GM06990 (cell line): ENCODE measurements around the gene HACD3.

Experiments
- DNase-seq: peaks from one replicate; pipeline ENCODE4 v3.0.0-alpha.2; 2011; ENCODE audit not compliant: insufficient read length; ENCODE audit errors: extremely low read depth
- H3K27me3 ChIP-seq: replicated peaks from 2 replicates; pipeline ENCODE4 v1.6.0; 2011; ENCODE audit warnings: low read length; ENCODE audit not compliant: control insufficient read depth, insufficient read depth
- H3K36me3 ChIP-seq: 2 replicates; pipeline ENCODE4 v1.5.1; 2011; ENCODE audit warnings: low read length; ENCODE audit not compliant: control insufficient read depth, insufficient read depth
- H3K4me3 ChIP-seq: replicated peaks from 2 replicates; pipeline ENCODE4 v1.5.1; 2011; ENCODE audit warnings: low read depth, mild to moderate bottlenecking, control low read depth, low read length
- TF ChIP-seq, protein P1 (sequence below): IDR thresholded peaks from 2 replicates; pipeline ENCODE4 v1.5.1; 2011; ENCODE audit warnings: low read length, control low read depth, mild to moderate bottlenecking, inconsistent platforms; ENCODE audit not compliant: insufficient read depth, poor library complexity, severe bottlenecking

Gene HACD3

DNA sequence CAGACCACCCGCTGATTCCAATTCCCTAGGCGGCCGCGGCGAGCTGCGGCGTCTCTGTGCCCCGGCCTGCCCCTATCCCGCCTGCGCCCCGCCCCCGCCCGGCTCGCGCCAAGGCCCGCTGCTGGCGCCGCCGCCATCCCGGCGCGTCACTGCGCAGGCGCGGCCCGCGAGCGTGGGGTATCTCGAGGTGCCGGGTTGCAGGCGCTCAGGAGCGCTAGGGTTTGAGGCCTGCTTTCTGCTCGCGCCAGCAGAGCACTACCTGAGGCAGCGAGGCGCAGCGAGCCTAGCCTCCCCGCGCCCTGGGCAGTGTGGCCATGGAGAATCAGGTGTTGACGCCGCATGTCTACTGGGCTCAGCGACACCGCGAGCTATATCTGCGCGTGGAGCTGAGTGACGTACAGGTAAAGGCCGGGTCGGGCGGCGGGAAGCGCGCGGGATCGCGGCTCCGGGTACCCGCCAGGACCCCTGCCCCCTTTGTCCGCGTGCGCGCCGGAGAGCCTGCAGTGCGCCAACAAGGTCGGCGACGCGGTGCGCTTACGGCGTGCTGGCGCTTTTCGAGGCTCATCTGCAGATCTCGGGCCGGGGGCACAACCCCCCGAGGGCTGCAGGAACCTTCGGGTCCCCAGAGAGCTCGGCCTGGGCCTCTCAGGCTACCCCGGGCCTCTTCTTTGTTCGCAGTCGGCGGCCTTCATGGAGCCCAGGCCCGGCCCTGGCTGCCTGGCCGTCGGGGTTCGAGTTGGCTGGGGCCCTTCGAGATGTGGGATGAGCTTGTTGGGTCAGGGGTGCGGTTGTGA, at the start of gene HACD3:
Gene HACD3, plus strand, starts transcription at position 146 of the 794 bp plus-strand sequence. Its CDS starts 169 bp downstream, at position 315.
- peak; percentile 92 for DNase-seq
- Histone ChIP-seq H3K4me3 (peak within 1 kb of the TSS; percentile 94), H3K27me3 (no peaks in the 10 kb centered on the region), H3K36me3 (no peaks in the 10 kb centered on the region)
- TF ChIP-seq, protein P1, sequence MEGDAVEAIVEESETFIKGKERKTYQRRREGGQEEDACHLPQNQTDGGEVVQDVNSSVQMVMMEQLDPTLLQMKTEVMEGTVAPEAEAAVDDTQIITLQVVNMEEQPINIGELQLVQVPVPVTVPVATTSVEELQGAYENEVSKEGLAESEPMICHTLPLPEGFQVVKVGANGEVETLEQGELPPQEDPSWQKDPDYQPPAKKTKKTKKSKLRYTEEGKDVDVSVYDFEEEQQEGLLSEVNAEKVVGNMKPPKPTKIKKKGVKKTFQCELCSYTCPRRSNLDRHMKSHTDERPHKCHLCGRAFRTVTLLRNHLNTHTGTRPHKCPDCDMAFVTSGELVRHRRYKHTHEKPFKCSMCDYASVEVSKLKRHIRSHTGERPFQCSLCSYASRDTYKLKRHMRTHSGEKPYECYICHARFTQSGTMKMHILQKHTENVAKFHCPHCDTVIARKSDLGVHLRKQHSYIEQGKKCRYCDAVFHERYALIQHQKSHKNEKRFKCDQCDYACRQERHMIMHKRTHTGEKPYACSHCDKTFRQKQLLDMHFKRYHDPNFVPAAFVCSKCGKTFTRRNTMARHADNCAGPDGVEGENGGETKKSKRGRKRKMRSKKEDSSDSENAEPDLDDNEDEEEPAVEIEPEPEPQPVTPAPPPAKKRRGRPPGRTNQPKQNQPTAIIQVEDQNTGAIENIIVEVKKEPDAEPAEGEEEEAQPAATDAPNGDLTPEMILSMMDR, result no peak

DNA sequence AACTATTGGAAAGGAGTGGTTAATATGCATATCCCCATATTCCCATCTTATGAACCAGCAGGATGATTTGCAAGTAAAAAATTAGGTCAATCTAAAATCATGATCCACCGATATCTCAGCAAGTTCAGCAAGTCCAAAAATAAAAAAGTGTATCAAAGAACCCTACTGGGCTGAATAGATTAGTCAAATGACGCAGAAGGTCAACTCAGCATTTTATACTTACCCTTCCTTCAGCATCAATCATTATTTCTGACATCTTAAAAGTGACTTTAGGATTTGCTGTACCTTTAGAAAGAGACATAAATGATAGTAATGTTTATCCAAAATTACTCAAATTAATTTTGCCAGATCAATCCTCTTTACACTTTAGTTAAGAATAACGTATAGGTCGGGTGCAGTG, 45.4 kb upstream of the HACD3 start:
- no peaks in the 10 kb centered on the region for H3K27me3 ChIP-seq
- DNase-seq, result no peak
- H3K36me3 ChIP-seq, result peaks cover 8% of the 10 kb centered on the region
- no peak overlapping the region for H3K4me3 ChIP-seq
- TF ChIP-seq, protein P1, result no peak

- no peak for DNase-seq
- Histone ChIP-seq H3K36me3 (peaks cover 7% of the 10 kb centered on the region), H3K27me3 (no peaks in the 10 kb centered on the region), H3K4me3 (no peak overlapping the region)
- TF ChIP-seq, protein P1, result no peak
Measured at GRCh38 chr15:65494076-65494475, 36.2 kb upstream of the HACD3 start.

DNA sequence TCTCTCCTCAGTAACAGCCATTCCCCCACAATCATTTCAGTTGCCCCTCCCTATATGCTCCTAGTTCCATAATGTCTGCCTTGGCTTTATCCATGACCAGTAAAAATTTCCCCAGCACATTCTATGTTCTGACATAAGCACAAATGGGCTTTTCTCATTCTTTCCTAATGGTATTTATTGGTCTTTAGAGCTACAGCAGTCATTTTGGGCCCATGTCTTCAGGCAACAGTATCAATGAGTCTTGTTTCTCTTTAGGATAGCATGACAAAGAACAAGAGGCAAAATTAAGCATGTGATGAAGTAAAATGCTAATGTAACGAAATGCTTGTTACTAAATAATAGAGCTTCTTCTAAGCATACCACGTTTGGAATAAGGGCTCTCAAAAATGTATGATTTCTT, 20.9 kb upstream of the HACD3 start:
- no peak for DNase-seq
- Histone ChIP-seq H3K27me3 (no peaks in the 10 kb centered on the region), H3K36me3 (peaks cover 10% of the 10 kb centered on the region), H3K4me3 (no peak overlapping the region)
- TF ChIP-seq, protein P1, result no peak

DNA sequence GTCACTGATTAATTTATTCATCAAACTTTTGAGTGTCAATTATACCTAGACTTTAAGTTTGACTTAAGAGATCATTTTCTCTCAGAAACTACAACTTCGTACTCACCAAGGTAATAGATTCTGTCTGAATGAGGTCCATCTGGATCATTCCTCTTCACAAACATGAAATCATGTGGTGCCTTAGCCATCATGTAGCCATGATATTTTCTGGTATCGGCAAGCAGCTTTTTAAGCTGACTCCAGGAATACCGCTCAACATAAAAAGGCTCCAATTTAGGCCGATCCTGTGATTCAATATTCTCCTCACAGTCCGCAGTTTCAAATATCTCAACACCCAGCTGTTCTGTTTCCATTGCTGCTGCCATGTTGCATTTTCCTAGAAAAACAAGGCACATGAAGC, 18.1 kb upstream of the HACD3 start:
- peaks cover 8% of the 10 kb centered on the region for H3K36me3 ChIP-seq
- no peaks in the 10 kb centered on the region for H3K27me3 ChIP-seq
- H3K4me3 ChIP-seq, result no peak overlapping the region
- TF ChIP-seq, protein P1, result no peak
- no peak for DNase-seq
